Stomach (tissue), 9 donors: ENCODE results near the gene TECPR2. TPM values are rescaled to one million over a fixed set of nuclear protein-coding genes. Genes with fewer than 3 reads are reported as not detected.
"Not testable (repeated sequence)": the region's sequence is repeated elsewhere in the genome, so short reads cannot be mapped to it uniquely, and the experiment has no call there.

Source experiments
- DNase-seq, 2 donors: peaks; one replicate each; pipeline versions ENCODE4 v3.0.0 to v3.0.0-alpha.2; 2013 to 2019
- H3K27ac ChIP-seq, 5 donors: fragments of 200-600 bp in 4 of 5; sonication (generic) in 4 of 5; one replicate each; pipeline ENCODE4 v1.5.1; 2013 to 2019; ENCODE audit warnings: mild to moderate bottlenecking in 1 of 5, moderate library complexity in 1 of 5
- H3K27me3 ChIP-seq, 3 donors: fragments of 200-600 bp; sonication (generic); one replicate each; pipeline ENCODE4 v1.5.1; 2017 to 2019; ENCODE audit warnings: mixed run types in 1 of 3
- H3K36me3 ChIP-seq, 4 donors: fragments of 200-600 bp; sonication (generic); 1 replicate in 3 of 4; 2 replicates in 1 of 4; pipeline ENCODE4 v1.5.1; 2016 to 2019
- H3K4me1 ChIP-seq, 4 donors: fragments of 200-600 bp; sonication (generic); one replicate each; pipeline ENCODE4 v1.5.1; 2016 to 2019
- H3K4me3 ChIP-seq, 4 donors: fragments of 200-600 bp; sonication (generic) in 3 of 4; one replicate each; pipeline ENCODE4 v1.5.1; 2016 to 2019; ENCODE audit warnings: mild to moderate bottlenecking in 1 of 4
- H3K9me3 ChIP-seq, 4 donors: fragments of 200-600 bp; sonication (generic); one replicate each; pipeline ENCODE4 v1.5.1; 2016 to 2019
- EP300 ChIP-seq: sonication (generic); formaldehyde crosslinking; IDR thresholded peaks from one replicate; pipeline ENCODE4 v1.6.1; 2017; ENCODE audit warnings: antibody characterized with exemption
- POLR2A ChIP-seq, 4 donors: fragments of 450-650 bp; IDR thresholded peaks; one replicate each; pipeline ENCODE4 v1.6.1; 2016; ENCODE audit warnings: antibody characterized with exemption in 4 of 4, control low read depth in 2 of 4, mild to moderate bottlenecking in 1 of 4, moderate library complexity in 1 of 4
- POLR2AphosphoS5 ChIP-seq, 3 donors: sonication (generic); formaldehyde crosslinking; IDR thresholded peaks; one replicate each; pipeline ENCODE4 v1.6.1; 2016; ENCODE audit warnings: antibody characterized with exemption in 3 of 3
- WGBS, 5 donors: extraction: QIAGEN DNeasy Blood & Tissue Kit in 3 of 5; methylation state at CpG; one replicate each; pipeline versions ENCODE4 v1.1.5 to v1.1.7; 2013 to 2018; 5-methylcytosine and 5-hydroxymethylcytosine counted together
- intact Hi-C: fragments of 100-400 bp; cut with DNase I; formaldehyde crosslinking; loops from one replicate; pipeline ENCODE4 v1.15.1; 2023; ENCODE audit warnings: low total_unique reads
- polyA plus RNA-seq, 3 donors: library from polyadenylated mRNA; stranded (reverse); fragments of 200-250 nt; gene quantifications; one replicate each; pipeline ENCODE4 v1.2.3, GENCODE V29; 2013
- total RNA-seq, 5 donors: library from RNA; depleted of rRNA; stranded (reverse); fragments of >200 nt; gene quantifications; one replicate each; pipeline versions ENCODE4 v1.1.0 to v1.2.3, GENCODE V29; 2014 to 2016
- TF ChIP-seq, protein P1 (sequence below), 7 experiments: fragments of 450-650 bp in 4 of 7; fragments of 200-600 bp in 3 of 7; sonication (generic) in 3 of 7; IDR thresholded peaks; one replicate each; pipeline ENCODE4 v1.5.1; 2016 to 2019; ENCODE audit warnings: antibody characterized with exemption in 7 of 7, control low read depth in 2 of 7, mild to moderate bottlenecking in 1 of 7
- donor health status: healthy with polysubstance abuse.
- donor health status: Bipolar disorder and iron deficiency.
- donor health status: healthy.

The TECPR2 gene
- total and polyA plus RNA-seq, 8 donors: 2.6 to 110 (median 11.1) TPM

DNA sequence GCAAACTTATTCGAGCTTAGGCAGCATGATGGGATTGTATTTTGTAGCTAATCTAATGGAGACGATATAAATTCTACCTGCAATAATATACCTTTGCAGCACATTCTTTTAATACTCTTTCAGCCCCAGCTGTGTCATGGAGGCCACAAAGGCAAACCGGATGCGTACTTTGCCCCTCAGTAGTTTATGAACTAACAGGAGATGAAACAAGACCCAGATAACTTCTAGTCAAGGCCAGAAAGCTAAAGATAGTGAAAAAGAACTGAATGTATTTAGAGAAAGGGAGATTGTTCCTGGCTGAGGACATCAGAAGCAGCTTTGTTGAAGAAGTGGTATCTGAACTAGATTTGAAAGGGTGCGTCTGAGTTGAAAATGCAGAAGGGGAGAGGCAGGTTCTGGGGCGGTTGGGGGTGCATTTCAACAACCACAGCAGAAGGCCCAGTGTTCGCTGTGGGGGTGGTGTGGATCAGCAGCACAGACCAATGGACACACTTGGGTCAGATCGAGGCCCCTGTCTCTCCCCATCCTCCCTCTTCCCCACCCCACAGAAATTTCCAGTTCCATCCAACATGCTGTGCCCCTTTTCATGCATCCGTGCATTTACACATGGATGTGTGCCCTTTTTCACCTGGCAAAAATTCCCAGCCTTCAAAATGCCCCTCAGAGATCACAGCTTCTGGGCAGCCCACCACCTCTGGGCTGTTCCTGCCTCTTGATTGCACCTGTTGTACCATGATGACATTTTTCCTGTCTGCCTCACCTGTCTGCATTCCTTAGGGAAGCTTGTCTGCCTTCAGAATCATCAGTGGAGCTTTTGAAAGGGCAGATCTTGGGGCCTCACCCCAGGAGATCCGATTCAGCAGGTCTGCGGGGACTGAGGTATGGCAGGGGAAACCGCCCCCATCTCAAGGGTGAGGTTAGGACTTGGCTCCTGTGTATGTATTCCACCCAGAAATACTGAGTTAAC is 41.0 kb upstream of the TECPR2 start:
- 82 to 90% (median 86%) methylated on average over 12 of the region's 12 CpGs for WGBS, 5 donors
- H3K27me3 ChIP-seq: no peaks in the 10 kb centered on the region
- no peak for DNase-seq
- intact Hi-C loops: no loop called here
- peaks cover 15 to 47% (median 39%) of the 10 kb centered on the region in 4 donors for H3K4me1 ChIP-seq
- peak overlapping the region in 1 of 5 donors; percentile 98 for H3K27ac ChIP-seq
- no peak overlapping the region for H3K4me3 ChIP-seq
- H3K9me3 ChIP-seq: no peaks in the 10 kb centered on the region
- peaks cover 0 to 14% (median 14%) of the 10 kb centered on the region in 4 donors for H3K36me3 ChIP-seq
- TF ChIP-seq POLR2A (IDR thresholded peaks at IDR 0.05) (no peak), POLR2AphosphoS5 (IDR thresholded peaks at IDR 0.05) (no peak), EP300 (no peak)
- TF ChIP-seq, protein P1, sequence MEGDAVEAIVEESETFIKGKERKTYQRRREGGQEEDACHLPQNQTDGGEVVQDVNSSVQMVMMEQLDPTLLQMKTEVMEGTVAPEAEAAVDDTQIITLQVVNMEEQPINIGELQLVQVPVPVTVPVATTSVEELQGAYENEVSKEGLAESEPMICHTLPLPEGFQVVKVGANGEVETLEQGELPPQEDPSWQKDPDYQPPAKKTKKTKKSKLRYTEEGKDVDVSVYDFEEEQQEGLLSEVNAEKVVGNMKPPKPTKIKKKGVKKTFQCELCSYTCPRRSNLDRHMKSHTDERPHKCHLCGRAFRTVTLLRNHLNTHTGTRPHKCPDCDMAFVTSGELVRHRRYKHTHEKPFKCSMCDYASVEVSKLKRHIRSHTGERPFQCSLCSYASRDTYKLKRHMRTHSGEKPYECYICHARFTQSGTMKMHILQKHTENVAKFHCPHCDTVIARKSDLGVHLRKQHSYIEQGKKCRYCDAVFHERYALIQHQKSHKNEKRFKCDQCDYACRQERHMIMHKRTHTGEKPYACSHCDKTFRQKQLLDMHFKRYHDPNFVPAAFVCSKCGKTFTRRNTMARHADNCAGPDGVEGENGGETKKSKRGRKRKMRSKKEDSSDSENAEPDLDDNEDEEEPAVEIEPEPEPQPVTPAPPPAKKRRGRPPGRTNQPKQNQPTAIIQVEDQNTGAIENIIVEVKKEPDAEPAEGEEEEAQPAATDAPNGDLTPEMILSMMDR (IDR thresholded peaks at IDR 0.05): no peak

DNA sequence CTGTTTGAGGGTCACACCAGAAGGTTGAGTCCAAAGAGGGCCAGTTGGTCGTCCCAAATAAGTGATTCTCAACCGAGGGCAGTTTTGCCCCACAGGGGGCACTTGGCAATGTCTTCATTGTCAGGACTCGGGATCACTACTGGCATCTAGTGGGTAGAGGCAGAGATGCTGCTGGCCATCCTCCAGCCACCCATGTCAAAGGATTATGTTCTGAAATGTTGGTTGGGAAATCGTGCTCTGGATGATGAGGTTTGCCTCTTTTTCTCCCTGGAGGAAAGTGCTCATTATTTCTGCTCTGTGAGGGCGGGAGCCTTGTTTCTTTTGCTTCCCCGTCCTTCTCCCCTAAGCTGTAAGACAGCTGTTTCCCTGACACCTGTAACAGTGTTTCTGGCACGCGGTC is 39.6 kb upstream of the TECPR2 start:
- H3K27ac ChIP-seq: peak overlapping the region in 4 of 5 donors; percentile 13 to 53 (median 43)
- TF ChIP-seq POLR2AphosphoS5 (IDR thresholded peaks at IDR 0.05) (peak in 1 of 3 donors; percentile 35), EP300 (no peak), POLR2A (IDR thresholded peaks at IDR 0.05) (no peak)
- TF ChIP-seq, protein P1 (IDR thresholded peaks at IDR 0.05): peak in 5 of 7 experiments; percentile 10 to 50 (median 36)
- H3K36me3 ChIP-seq: peaks cover 0 to 17% (median 15%) of the 10 kb centered on the region in 4 donors
- intact Hi-C loops: no loop called here
- DNase-seq: peak; percentile 67 to 68
- WGBS, 5 donors: 37 to 45% (median 38%) methylated on average over 6 to 8 of the region's 8 CpGs
- no peak overlapping the region for H3K4me3 ChIP-seq
- H3K9me3 ChIP-seq: no peaks in the 10 kb centered on the region
- peaks cover 15 to 36% (median 29%) of the 10 kb centered on the region in 4 donors for H3K4me1 ChIP-seq
- no peaks in the 10 kb centered on the region for H3K27me3 ChIP-seq

DNA sequence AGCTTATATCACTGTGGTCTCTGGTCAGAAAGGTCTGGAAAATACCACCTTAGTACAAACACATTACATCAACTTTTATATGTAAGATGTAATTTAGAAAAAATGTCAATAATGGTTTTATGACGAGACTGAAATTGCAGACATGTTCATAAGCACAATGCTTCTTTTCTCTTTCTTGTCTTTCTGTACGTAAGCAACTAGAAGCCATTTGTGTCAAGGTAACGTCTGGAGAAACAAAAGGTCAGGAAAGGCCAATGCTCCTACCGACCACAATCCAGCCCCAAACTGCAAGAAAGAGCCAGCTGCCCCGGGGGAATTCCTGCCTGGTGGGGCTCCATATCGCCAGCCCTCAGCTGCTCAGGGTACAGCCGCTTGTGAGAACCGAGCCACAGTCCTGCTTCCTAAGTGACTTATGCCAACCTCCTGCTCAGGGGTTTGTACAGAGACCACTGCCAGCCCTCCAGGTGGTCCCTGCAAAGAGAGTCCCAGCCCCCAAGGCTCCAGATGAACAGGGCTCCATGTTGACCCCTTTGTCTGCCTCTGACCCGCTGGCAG is 36.9 kb upstream of the TECPR2 start:
- Histone ChIP-seq H3K4me1 (peaks cover 3 to 16% (median 11%) of the 10 kb centered on the region in 4 donors), H3K9me3 (no peaks in the 10 kb centered on the region), H3K4me3 (no peak overlapping the region), H3K27ac (no peak overlapping the region), H3K27me3 (no peaks in the 10 kb centered on the region), H3K36me3 (peaks cover 0 to 17% (median 15%) of the 10 kb centered on the region in 4 donors)
- intact Hi-C loops: no loop called here
- DNase-seq: no peak
- 73 to 86% (median 82%) methylated on average over 9 of the region's 9 CpGs for WGBS, 5 donors
- no peak for TF ChIP-seq POLR2A (IDR thresholded peaks at IDR 0.05)
- no peak for TF ChIP-seq EP300
- TF ChIP-seq, protein P1 (IDR thresholded peaks at IDR 0.05): no peak
- TF ChIP-seq POLR2AphosphoS5 (IDR thresholded peaks at IDR 0.05): no peak

DNA sequence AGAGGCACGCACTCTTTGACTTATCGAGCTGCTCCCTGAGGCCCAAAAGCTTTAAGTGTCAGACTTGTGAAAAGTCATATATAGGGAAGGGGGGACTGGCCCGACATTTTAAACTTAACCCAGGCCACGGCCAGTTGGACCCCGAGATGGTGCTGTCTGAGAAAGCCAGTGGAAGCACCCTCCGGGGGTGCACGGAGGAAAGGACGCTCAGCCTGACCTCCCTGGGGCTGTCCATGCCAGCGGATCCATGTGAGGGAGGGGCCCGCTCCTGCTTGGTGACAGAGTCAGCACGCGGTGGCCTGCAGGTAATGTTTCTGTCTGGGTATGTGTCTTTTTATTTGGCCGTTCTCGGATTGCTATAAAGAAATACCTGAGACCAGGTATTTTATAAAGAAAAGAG is 36.2 kb upstream of the TECPR2 start:
- TF ChIP-seq, protein P1 (IDR thresholded peaks at IDR 0.05): no peak
- TF ChIP-seq POLR2AphosphoS5 (IDR thresholded peaks at IDR 0.05): no peak
- TF ChIP-seq POLR2A (IDR thresholded peaks at IDR 0.05): no peak
- no peak for TF ChIP-seq EP300
- 93 to 95% (median 95%) methylated on average over 14 of the region's 14 CpGs for WGBS, 5 donors
- Histone ChIP-seq H3K36me3 (peaks cover 0 to 20% (median 19%) of the 10 kb centered on the region in 4 donors), H3K27ac (no peak overlapping the region), H3K4me3 (no peak overlapping the region), H3K27me3 (no peaks in the 10 kb centered on the region), H3K4me1 (peaks cover 0 to 10% (median 5%) of the 10 kb centered on the region in 4 donors), H3K9me3 (no peaks in the 10 kb centered on the region)
- no peak for DNase-seq
- intact Hi-C loops: no loop called here

DNA sequence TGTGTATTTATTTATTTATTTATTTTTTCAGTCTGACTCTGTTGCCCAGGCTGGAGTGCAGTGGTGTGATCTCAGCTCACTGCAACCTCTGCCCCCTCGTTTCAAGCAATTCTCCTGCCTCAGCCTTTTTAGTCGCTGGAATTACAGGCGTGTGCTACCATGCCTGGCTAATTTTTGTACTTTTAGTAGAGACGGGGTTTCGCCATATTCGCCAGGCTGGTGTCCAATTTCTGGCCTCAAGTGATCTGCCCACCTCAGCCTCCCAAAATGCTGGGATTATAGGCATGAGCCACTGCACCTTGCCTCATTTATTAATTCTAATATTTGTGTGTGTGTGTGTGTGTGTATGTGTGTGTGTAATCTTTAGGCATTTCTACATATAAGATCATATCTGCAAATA is 33.4 kb upstream of the TECPR2 start:
- WGBS, 5 donors: 90 to 94% (median 94%) methylated on average over 6 of the region's 6 CpGs
- H3K36me3 ChIP-seq: peaks cover 6 to 47% (median 45%) of the 10 kb centered on the region in 4 donors
- DNase-seq, H3K4me3 ChIP-seq, intact Hi-C loops, H3K4me1 ChIP-seq, H3K27ac ChIP-seq, H3K27me3 ChIP-seq, H3K9me3 ChIP-seq: not testable (repeated sequence)
